Osteoblast (primary cell): Measurements from ENCODE around the gene PARD3B. TPM values are rescaled to one million over a fixed set of nuclear protein-coding genes. Genes with fewer than 3 reads are reported as not detected.

ENCODE experiments used
- DNase-seq: peaks from one replicate; pipeline ENCODE4 v3.0.0; 2011; ENCODE audit warnings: low spot score, mixed read lengths; ENCODE audit not compliant: insufficient read length; ENCODE audit errors: missing footprints
- H2AFZ ChIP-seq: 2 replicates; pipeline ENCODE4 v1.6.0; 2011; ENCODE audit warnings: mild to moderate bottlenecking, low read length
- H3K27ac ChIP-seq: 2 replicates; pipeline ENCODE4 v1.5.1; 2011; ENCODE audit warnings: mild to moderate bottlenecking, low read depth, low read length, moderate library complexity
- H3K27me3 ChIP-seq: 2 replicates; pipeline ENCODE4 v1.6.0; 2012; ENCODE audit warnings: mild to moderate bottlenecking, control low read depth, inconsistent platforms, low read length, moderate library complexity; ENCODE audit not compliant: insufficient read depth
- H3K36me3 ChIP-seq: 2 replicates; pipeline ENCODE4 v1.5.1; 2011; ENCODE audit warnings: mild to moderate bottlenecking, low read length, control low read depth, moderate library complexity; ENCODE audit not compliant: insufficient read depth
- H3K4me1 ChIP-seq: 2 replicates; pipeline ENCODE4 v1.5.1; 2011; ENCODE audit warnings: mild to moderate bottlenecking, low read length, control low read depth, moderate library complexity; ENCODE audit not compliant: insufficient read depth
- H3K4me2 ChIP-seq: 2 replicates; pipeline ENCODE4 v1.6.0; 2011; ENCODE audit warnings: mild to moderate bottlenecking, low read length; ENCODE audit not compliant: insufficient read depth
- H3K4me3 ChIP-seq: fragments of 200-600 bp; sonication (generic); 3 replicates; pipeline ENCODE4 v1.5.1; 2012; ENCODE audit warnings: mild to moderate bottlenecking, low read length, inconsistent platforms; ENCODE audit not compliant: insufficient read depth
- H3K79me2 ChIP-seq: 2 replicates; pipeline ENCODE4 v1.6.0; 2012; ENCODE audit warnings: mild to moderate bottlenecking, low read length, control low read depth, inconsistent platforms; ENCODE audit not compliant: insufficient read depth
- H3K9me3 ChIP-seq: 2 replicates; pipeline ENCODE4 v1.5.1; 2011; ENCODE audit warnings: low read depth, low read length, control low read depth
- H4K20me1 ChIP-seq: 2 replicates; pipeline ENCODE4 v1.6.0; 2012; ENCODE audit warnings: mild to moderate bottlenecking, low read length, control low read depth; ENCODE audit not compliant: insufficient read depth
- CTCF ChIP-seq: IDR thresholded peaks from 2 replicates; pipeline ENCODE4 v1.5.1; 2011; ENCODE audit warnings: mild to moderate bottlenecking, low read depth, low read length, moderate library complexity; ENCODE audit errors: extremely low read depth
- total RNA-seq: library from RNA; depleted of rRNA; stranded (reverse); fragments of >200 nt; gene quantifications from 2 replicates; pipeline ENCODE4 v1.2.3, GENCODE V29; 2012

The PARD3B gene
- total RNA-seq, 1 donor: 22.4 TPM

- no peak overlapping the region for H3K4me2 ChIP-seq
- H3K27ac ChIP-seq: no peak overlapping the region
- peaks cover 3% of the 10 kb centered on the region for H3K4me1 ChIP-seq
- no peaks in the 10 kb centered on the region for H4K20me1 ChIP-seq
- TF ChIP-seq CTCF: no peak
- no peak overlapping the region for H3K4me3 ChIP-seq
- H3K79me2 ChIP-seq: no peaks in the 10 kb centered on the region
- DNase-seq: no peak
- H2AFZ ChIP-seq: no peak overlapping the region
- no peaks in the 10 kb centered on the region for H3K27me3 ChIP-seq
- no peaks in the 10 kb centered on the region for H3K36me3 ChIP-seq
- no peaks in the 10 kb centered on the region for H3K9me3 ChIP-seq
These were observed 510.0 kb downstream of the PARD3B start for GRCh38 chr2:205055251-205055650.

- Histone ChIP-seq H3K4me1 (peaks cover 3% of the 10 kb centered on the region), H3K36me3 (no peaks in the 10 kb centered on the region), H4K20me1 (no peaks in the 10 kb centered on the region), H3K27me3 (no peaks in the 10 kb centered on the region), H3K27ac (no peak overlapping the region), H3K9me3 (no peaks in the 10 kb centered on the region), H3K4me2 (peak overlapping the region; percentile 47), H3K4me3 (peak overlapping the region; percentile 30), H3K79me2 (no peaks in the 10 kb centered on the region), H2AFZ (no peak overlapping the region)
- TF ChIP-seq CTCF: no peak
- no peak for DNase-seq
These were observed 510.9 kb downstream of the PARD3B start for GRCh38 chr2:205056151-205056561.

GRCh38 chr2:205058409-205058808 lies 513.1 kb downstream of the PARD3B start:
- Histone ChIP-seq H3K79me2 (no peaks in the 10 kb centered on the region), H3K4me2 (no peak overlapping the region), H4K20me1 (no peaks in the 10 kb centered on the region), H3K4me3 (no peak overlapping the region), H3K4me1 (peaks cover 3% of the 10 kb centered on the region), H3K9me3 (no peaks in the 10 kb centered on the region), H3K27me3 (no peaks in the 10 kb centered on the region), H2AFZ (no peak overlapping the region), H3K27ac (no peak overlapping the region), H3K36me3 (no peaks in the 10 kb centered on the region)
- no peak for DNase-seq
- TF ChIP-seq CTCF: no peak

GRCh38 chr2:205060269-205060668 lies 515.0 kb downstream of the PARD3B start:
- peaks cover 3% of the 10 kb centered on the region for H3K4me1 ChIP-seq
- no peaks in the 10 kb centered on the region for H3K27me3 ChIP-seq
- no peaks in the 10 kb centered on the region for H3K36me3 ChIP-seq
- peak overlapping the region; percentile 9 for H3K27ac ChIP-seq
- DNase-seq: peak; percentile 55
- TF ChIP-seq CTCF: no peak
- no peak overlapping the region for H3K4me2 ChIP-seq
- H2AFZ ChIP-seq: no peak overlapping the region
- no peaks in the 10 kb centered on the region for H3K9me3 ChIP-seq
- no peaks in the 10 kb centered on the region for H3K79me2 ChIP-seq
- H4K20me1 ChIP-seq: no peaks in the 10 kb centered on the region
- H3K4me3 ChIP-seq: no peak overlapping the region
